HEK293 (cell line): ENCODE measurements around the gene WWC1.

Experiments used
- CTCF ChIA-PET: fragments of 350-600 bp; formaldehyde crosslinking; extraction: SDS; loops from one replicate; lab custom pipeline; 2021; ENCODE audit warnings: antibody characterized with exemption; lab: Yijun Ruan, JAX
- POLR2A ChIA-PET: fragments of 300-600 bp; formaldehyde crosslinking; extraction: SDS; loops from one replicate; lab custom pipeline; 2020; ENCODE audit warnings: antibody characterized with exemption, inconsistent platforms; lab: Yijun Ruan, JAX
- H3K27ac ChIP-seq: fragments of 200-500 bp; sonication (Bioruptor generic); 2 replicates; pipeline ENCODE4 v1.5.1; 2014; ENCODE audit warnings: low read depth, low read length, control low read depth, inconsistent platforms; ENCODE audit errors: extremely low read depth
- H3K36me3 ChIP-seq, 2 experiments: fragments of 200-500 bp in 1 of 2; sonication (Bioruptor generic) in 1 of 2; 1 replicate in 1 of 2; 2 replicates in 1 of 2; pipeline ENCODE4 v1.5.1; 2014 to 2017; ENCODE audit warnings: inconsistent platforms in 2 of 2, low read length in 2 of 2; ENCODE audit not compliant: control insufficient read depth in 2 of 2, insufficient read depth in 1 of 2
- H3K4me1 ChIP-seq: fragments of 200-500 bp; sonication (Bioruptor generic); 2 replicates; pipeline ENCODE4 v1.5.1; 2014; ENCODE audit warnings: mild to moderate bottlenecking, low read length, inconsistent platforms; ENCODE audit not compliant: control insufficient read depth, insufficient read depth
- H3K4me3 ChIP-seq: 2 replicates; pipeline ENCODE4 v1.5.1; 2011; ENCODE audit warnings: low read depth, mild to moderate bottlenecking, control low read depth, low read length, moderate library complexity
- H3K9me3 ChIP-seq: fragments of 200-500 bp; sonication (Bioruptor generic); 2 replicates; pipeline ENCODE4 v1.5.1; 2014; ENCODE audit warnings: low read depth, low read length, inconsistent platforms; ENCODE audit not compliant: control insufficient read depth, insufficient read depth
- AEBP2 ChIP-seq: fragments of 450-650 bp; formaldehyde crosslinking; IDR thresholded peaks from 2 replicates; pipeline ENCODE4 v1.5.1; 2016; ENCODE audit warnings: missing biosample characterization, missing genetic modification characterization, borderline replicate concordance
- ATF2 ChIP-seq: fragments of 450-650 bp; formaldehyde crosslinking; IDR thresholded peaks from 2 replicates; pipeline ENCODE4 v1.5.1; 2016; ENCODE audit warnings: missing biosample characterization, missing genetic modification characterization, low read depth
- CTCF ChIP-seq: fragments of 450-650 bp; formaldehyde crosslinking; IDR thresholded peaks from 2 replicates; pipeline ENCODE4 v1.5.1; 2016; ENCODE audit warnings: missing biosample characterization, missing genetic modification characterization
- GLIS2 ChIP-seq: fragments of 450-650 bp; formaldehyde crosslinking; IDR thresholded peaks from 2 replicates; pipeline ENCODE4 v1.5.1; 2016; ENCODE audit warnings: missing biosample characterization, missing genetic modification characterization
- IKZF3 ChIP-seq: fragments of 450-650 bp; IDR thresholded peaks from 2 replicates; pipeline ENCODE4 v1.5.0; 2018; ENCODE audit warnings: missing biosample characterization, mild to moderate bottlenecking, missing genetic modification characterization, moderate library complexity
- KLF9 ChIP-seq: fragments of 450-650 bp; formaldehyde crosslinking; IDR thresholded peaks from 2 replicates; pipeline ENCODE4 v1.5.1; 2016; ENCODE audit warnings: missing biosample characterization, missing genetic modification characterization, low read depth
- RBAK ChIP-seq: fragments of 450-650 bp; formaldehyde crosslinking; IDR thresholded peaks from 2 replicates; pipeline ENCODE4 v1.5.1; 2016; ENCODE audit warnings: missing biosample characterization, missing genetic modification characterization
- SALL2 ChIP-seq: fragments of 450-650 bp; formaldehyde crosslinking; IDR thresholded peaks from 2 replicates; pipeline ENCODE4 v1.5.0; 2017; ENCODE audit warnings: missing biosample characterization, mild to moderate bottlenecking, missing genetic modification characterization, borderline replicate concordance
- SP7 ChIP-seq: fragments of 450-650 bp; formaldehyde crosslinking; IDR thresholded peaks from 2 replicates; pipeline ENCODE4 v1.5.1; 2016; ENCODE audit warnings: missing biosample characterization, missing genetic modification characterization
- ZBTB10 ChIP-seq: fragments of 450-650 bp; formaldehyde crosslinking; IDR thresholded peaks from 2 replicates; pipeline ENCODE4 v1.5.1; 2016; ENCODE audit warnings: missing biosample characterization, missing genetic modification characterization
- ZBTB48 ChIP-seq: fragments of 450-650 bp; formaldehyde crosslinking; IDR thresholded peaks from 2 replicates; pipeline ENCODE4 v1.5.1; 2016; ENCODE audit warnings: missing biosample characterization, missing genetic modification characterization
- ZEB2 ChIP-seq: fragments of 450-650 bp; formaldehyde crosslinking; IDR thresholded peaks from 2 replicates; pipeline ENCODE4 v1.5.1; 2016; ENCODE audit warnings: missing biosample characterization, missing genetic modification characterization
- ZFP41 ChIP-seq: fragments of 450-650 bp; formaldehyde crosslinking; IDR thresholded peaks from 2 replicates; pipeline ENCODE4 v1.5.1; 2016; ENCODE audit warnings: missing biosample characterization, missing genetic modification characterization, borderline replicate concordance
- ZNF214 ChIP-seq: fragments of 450-650 bp; formaldehyde crosslinking; IDR thresholded peaks from 2 replicates; pipeline ENCODE4 v1.5.1; 2017; ENCODE audit warnings: missing biosample characterization, mild to moderate bottlenecking, missing genetic modification characterization, borderline replicate concordance
- ZNF335 ChIP-seq: fragments of 450-650 bp; formaldehyde crosslinking; conservative IDR thresholded peaks from 2 replicates; pipeline ENCODE4 v1.5.1; 2016; ENCODE audit warnings: missing biosample characterization, missing genetic modification characterization
- ZNF350 ChIP-seq: fragments of 450-650 bp; formaldehyde crosslinking; IDR thresholded peaks from 2 replicates; pipeline ENCODE4 v1.5.0; 2017; ENCODE audit warnings: missing biosample characterization, mild to moderate bottlenecking, missing genetic modification characterization
- ZNF354C ChIP-seq: fragments of 450-650 bp; formaldehyde crosslinking; IDR thresholded peaks from 2 replicates; pipeline ENCODE4 v1.5.1; 2016; ENCODE audit warnings: missing biosample characterization, missing genetic modification characterization, low read depth, borderline replicate concordance
- ZNF529 ChIP-seq: fragments of 450-650 bp; formaldehyde crosslinking; IDR thresholded peaks from 2 replicates; pipeline ENCODE4 v1.5.1; 2017; ENCODE audit warnings: missing genetic modification characterization, missing biosample characterization; ENCODE audit not compliant: insufficient replicate concordance
- ZNF544 ChIP-seq: fragments of 450-650 bp; formaldehyde crosslinking; IDR thresholded peaks from 2 replicates; pipeline ENCODE4 v1.5.0; 2017; ENCODE audit warnings: missing biosample characterization, missing genetic modification characterization
- ZNF548 ChIP-seq: fragments of 450-650 bp; formaldehyde crosslinking; IDR thresholded peaks from 2 replicates; pipeline ENCODE4 v1.5.1; 2016; ENCODE audit warnings: missing biosample characterization, missing genetic modification characterization
- ZNF549 ChIP-seq: fragments of 450-650 bp; IDR thresholded peaks from 2 replicates; pipeline ENCODE4 v1.5.1; 2018; ENCODE audit warnings: missing biosample characterization, missing genetic modification characterization, mild to moderate bottlenecking, inconsistent platforms, moderate library complexity
- ZNF580 ChIP-seq: fragments of 450-650 bp; formaldehyde crosslinking; IDR thresholded peaks from 2 replicates; pipeline ENCODE4 v1.5.1; 2016; ENCODE audit warnings: missing biosample characterization, missing genetic modification characterization
- ZNF621 ChIP-seq: fragments of 450-650 bp; formaldehyde crosslinking; IDR thresholded peaks from 2 replicates; pipeline ENCODE4 v1.5.1; 2017; ENCODE audit warnings: missing biosample characterization, missing genetic modification characterization
- ZNF623 ChIP-seq: fragments of 450-650 bp; formaldehyde crosslinking; IDR thresholded peaks from 2 replicates; pipeline ENCODE4 v1.5.1; 2016; ENCODE audit warnings: missing biosample characterization, missing genetic modification characterization
- ZNF660 ChIP-seq: fragments of 450-650 bp; IDR thresholded peaks from 2 replicates; pipeline ENCODE4 v1.5.1; 2018; ENCODE audit warnings: missing biosample characterization, mild to moderate bottlenecking, missing genetic modification characterization
- ZNF677 ChIP-seq: fragments of 450-650 bp; IDR thresholded peaks from 2 replicates; pipeline ENCODE4 v1.5.0; 2018; ENCODE audit warnings: missing biosample characterization, mild to moderate bottlenecking, missing genetic modification characterization, moderate library complexity
- ZNF792 ChIP-seq: fragments of 450-650 bp; formaldehyde crosslinking; IDR thresholded peaks from 2 replicates; pipeline ENCODE4 v1.5.1; 2016; ENCODE audit warnings: missing biosample characterization, missing genetic modification characterization

Gene WWC1

GRCh38 chr5:168409591-168410458 lies 118.4 kb downstream of the WWC1 start:
- H3K36me3 ChIP-seq, result peaks cover 5 to 44% of the 10 kb centered on the region in 2 experiments; a peak in 2 of 3 replicates
- no peaks in the 10 kb centered on the region for H3K4me1 ChIP-seq
- H3K9me3 ChIP-seq, result no peaks in the 10 kb centered on the region
- ChIA-PET CTCF (no interaction called here), POLR2A (no interaction called here)
- H3K27ac ChIP-seq, result no peak overlapping the region
- no peak for TF ChIP-seq ZFP41
- TF ChIP-seq ZBTB10 (tag by site-specific recombination), result no peak
- TF ChIP-seq ZNF544 (tag by site-specific recombination), result no peak
- no peak for TF ChIP-seq ZNF548 (tag by site-specific recombination)
- TF ChIP-seq SALL2, result no peak
- no peak for TF ChIP-seq ZNF354C (tag by site-specific recombination)
- TF ChIP-seq ZNF529, result no peak
- TF ChIP-seq ZNF792 (tag by site-specific recombination), result no peak
- no peak for TF ChIP-seq ZNF660
- TF ChIP-seq CTCF (tag by site-specific recombination), result no peak
- TF ChIP-seq AEBP2 (tag by site-specific recombination), result no peak
- no peak for TF ChIP-seq ZNF623 (tag by site-specific recombination)
- TF ChIP-seq ATF2 (tag by site-specific recombination), result no peak
- TF ChIP-seq RBAK, result no peak
- H3K4me3 ChIP-seq, result no peak overlapping the region

- Histone ChIP-seq H3K4me3 (no peak overlapping the region), H3K4me1 (no peaks in the 10 kb centered on the region)
- CTCF ChIA-PET, result no interaction called here
These were observed 120.4 kb downstream of the WWC1 start for GRCh38 chr5:168411871-168412270.

More at GRCh38 chr5:168411871-168412270, 120.4 kb downstream of the WWC1 start:
- Histone ChIP-seq H3K36me3 (peaks cover 5 to 44% of the 10 kb centered on the region in 2 experiments; a peak in 2 of 3 replicates), H3K27ac (no peak overlapping the region), H3K9me3 (no peaks in the 10 kb centered on the region)
- TF ChIP-seq ZEB2 (no peak), ZNF677 (no peak), ZBTB48 (tag by site-specific recombination) (no peak), GLIS2 (tag by site-specific recombination) (no peak), ZNF214 (no peak), ZNF621 (no peak), ZNF580 (tag by site-specific recombination) (no peak), ZNF549 (tag by site-specific recombination) (no peak), SP7 (tag by site-specific recombination) (no peak), KLF9 (no peak), IKZF3 (no peak), ZNF529 (no peak), ZNF335 (no peak), ZFP41 (no peak), ZNF350 (tag by site-specific recombination) (no peak)
- POLR2A ChIA-PET, result no interaction called here
